Central memory CD4-positive, alpha-beta T cell (primary cell): ENCODE results near the gene CEP85L.

Source experiments
- DNase-seq: peaks from one replicate; pipeline ENCODE4 v3.0.0; 2022
- total RNA-seq, 3 experiments: gene quantifications; one replicate each; lab custom pipeline; 2026; lab: John Stamatoyannopoulos, UW

Gene CEP85L
- 73.7 to 228 (median 139) reads per million in 3 experiments for total RNA-seq

DNA sequence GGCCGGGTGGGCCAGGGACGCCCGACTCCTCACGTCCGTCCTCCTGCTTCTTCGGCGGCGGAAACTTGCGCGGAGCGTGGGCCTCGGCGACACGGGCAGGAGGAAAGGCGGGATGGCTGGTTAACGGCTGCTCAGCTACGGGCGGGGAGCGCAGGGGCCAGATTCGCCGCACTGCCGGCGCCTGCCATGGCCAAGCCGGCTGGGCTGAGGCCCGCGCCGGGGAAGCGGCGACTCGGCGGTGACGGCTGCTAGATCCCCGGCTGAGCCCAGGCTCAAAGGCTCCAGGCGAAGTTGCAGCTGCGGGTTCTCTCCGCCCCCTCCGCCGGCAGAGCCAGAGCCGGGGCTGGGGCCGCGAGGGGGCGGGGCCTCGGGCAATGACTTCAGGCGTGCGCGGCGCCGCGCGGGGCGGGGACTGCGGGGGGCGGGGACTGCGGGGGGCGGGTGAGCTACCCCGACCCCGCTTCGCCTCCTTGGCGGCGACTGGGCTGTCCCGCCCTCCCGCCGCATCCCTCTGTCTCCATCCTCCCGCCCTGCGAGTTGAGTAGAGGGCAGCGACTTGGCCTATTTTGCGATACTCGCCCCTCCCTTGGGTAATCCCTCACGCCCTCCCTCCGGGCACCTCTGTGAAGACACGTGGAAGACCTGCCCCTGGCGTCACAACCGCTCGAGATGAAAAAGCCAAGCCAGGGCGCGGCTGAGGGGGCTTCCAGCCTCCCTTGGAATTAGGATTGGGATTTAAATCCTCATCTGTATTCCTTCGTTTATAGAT is at the start of gene CEP85L:
CEP85L (minus strand) TSS at position 310 of the 769 bp plus-strand sequence. CDS start 322 bp downstream, outside the sequence.
- DNase-seq = peak; percentile 88

DNA sequence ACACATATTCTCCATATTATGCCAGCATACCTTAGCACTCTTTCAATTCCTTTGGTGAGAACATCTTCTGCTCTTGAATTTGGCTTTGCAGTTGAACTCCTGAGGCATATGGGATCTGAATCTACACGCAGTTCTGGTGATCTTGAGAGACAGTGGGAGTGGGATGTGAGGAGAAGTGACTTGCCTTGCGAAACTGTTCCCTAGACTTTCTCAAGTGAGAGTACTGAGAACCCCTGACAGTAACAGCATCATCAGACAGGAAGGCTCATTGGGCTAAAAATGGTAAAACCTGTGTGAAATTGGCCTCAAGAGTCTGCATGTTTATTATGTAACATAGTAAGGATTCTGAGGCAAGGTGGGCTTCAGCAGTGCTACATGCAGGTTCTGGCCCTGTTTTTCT is 49.1 kb upstream of the CEP85L start:
- DNase-seq = no peak

DNA sequence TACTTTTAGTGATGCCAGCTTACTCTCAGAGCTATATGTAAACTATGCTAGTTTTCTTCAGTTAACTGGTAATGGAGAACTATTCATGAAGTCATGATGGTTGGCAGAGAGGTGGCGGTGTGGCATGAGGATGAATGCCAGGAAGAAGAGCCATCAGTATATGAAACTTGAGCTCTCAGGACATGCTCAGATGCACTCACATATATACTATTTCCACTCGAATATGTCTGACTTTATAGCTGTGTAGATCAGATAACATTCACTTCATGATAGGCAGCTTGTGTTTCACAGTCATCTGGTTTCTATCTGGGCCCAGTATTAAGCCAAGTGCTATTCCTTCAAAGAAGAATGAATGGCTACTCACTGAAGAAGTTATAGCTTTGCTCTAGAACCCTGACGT is 46.2 kb upstream of the CEP85L start:
- DNase-seq = no peak

DNA sequence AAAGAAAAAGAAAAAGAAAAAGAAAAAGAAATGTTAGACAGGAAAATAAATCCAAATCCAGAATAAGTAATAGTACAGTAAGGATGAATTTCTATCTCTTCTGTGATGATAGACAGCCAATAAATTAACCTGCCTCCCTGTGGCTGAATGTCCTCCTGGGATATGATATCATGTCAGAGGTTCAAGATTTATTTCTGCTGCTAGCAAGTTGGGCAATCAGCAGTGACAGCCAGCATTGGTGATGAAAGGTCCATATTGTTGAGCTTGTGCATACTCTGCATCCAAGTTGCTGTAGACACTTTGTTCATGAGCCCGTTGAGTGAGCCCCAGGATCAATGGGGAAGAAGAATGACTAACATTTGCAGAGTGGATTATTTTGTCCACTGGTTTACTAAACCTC is 44.9 kb upstream of the CEP85L start:
- no peak for DNase-seq

DNA sequence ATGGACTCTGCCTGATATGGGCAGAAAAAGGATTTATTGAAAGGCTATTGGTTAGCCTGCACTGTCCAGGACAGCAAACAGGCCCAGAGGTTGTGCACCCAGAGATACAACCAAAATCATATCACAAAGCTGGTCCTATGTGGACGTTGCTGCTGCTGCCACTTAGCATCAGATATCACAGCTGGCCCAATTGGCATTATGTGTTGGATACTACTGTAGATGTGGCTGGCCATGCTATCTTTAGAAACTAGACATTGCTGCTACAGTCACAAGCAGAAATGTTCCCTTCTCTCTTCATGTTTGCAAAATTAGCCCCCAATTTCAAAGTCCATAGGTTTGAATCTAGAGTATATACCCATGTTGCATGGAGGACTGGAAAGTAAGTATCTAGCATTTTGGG is 42.2 kb upstream of the CEP85L start:
- DNase-seq = no peak

DNA sequence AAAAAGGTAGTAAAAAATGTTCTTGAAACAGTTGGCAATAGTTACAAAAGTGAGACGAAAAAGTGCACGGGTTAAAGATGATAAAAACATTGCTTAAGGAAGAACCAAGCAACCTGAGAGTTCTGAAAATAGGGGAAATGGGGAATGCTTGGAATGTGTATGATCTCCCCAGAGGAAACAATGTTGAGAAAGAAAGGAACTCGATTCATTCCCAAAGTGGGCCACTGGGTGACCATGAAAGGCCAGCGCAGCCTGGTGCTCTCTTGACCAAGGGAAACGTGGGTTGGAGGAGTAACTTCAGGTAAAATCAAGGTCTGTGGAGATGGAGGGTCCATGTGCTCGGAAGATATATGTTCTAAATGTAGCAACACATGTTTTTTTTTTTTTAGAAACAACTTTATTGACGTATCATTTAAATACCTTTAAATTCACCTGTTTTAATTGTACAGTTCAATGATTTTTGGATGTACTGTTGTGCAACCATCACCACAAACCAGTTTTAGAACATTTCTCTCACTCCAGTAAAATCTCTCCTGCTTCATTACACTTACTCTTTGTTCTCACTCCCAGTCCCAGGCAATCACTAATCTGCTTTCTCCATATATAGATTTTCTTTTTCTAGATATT is 34.5 kb upstream of the CEP85L start:
- no peak for DNase-seq

DNA sequence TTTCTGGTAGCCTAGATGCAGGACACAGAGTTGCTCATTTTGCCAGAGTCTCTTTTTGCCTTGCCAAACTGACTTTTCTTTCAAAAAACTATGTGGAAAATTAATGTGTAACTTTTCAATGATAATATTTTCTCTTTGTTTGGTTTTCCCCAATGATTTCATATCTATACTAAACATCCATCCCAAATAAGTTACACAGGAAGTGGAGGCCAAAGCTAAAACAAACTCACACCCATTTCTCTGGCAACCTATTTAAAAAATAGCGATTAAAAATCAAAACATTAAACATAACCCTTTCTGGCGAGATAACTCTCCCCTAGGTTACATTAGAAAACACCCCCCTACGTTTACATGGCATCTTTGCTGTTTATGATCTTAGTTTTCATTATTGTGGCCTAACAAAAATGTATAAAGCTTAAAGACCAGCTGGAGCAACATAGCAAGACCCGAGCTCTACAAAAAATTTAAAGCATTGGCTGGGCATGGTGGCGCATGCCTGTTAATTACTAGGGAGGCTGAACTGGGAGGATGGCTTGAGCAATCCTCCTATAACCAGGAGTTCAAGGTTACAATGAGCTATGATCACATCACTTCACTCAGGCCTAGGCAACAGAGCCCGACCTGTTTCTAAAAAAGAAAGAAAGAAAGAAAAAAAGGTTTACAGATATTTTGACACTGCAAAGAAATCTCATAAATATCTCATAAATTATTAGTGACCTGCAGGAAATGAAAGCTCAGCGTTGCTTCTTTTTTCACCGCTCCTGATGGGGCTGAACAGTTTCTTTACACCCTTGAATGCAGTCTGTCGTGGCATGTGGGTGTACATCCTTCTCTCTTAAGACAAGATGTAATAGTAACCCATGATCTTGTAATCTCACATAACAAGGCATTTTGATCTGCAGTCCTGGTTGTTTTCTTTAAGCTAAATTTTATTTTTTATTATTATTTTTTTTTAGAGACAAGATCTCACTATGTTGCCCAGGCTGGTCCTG is 32.8 kb upstream of the CEP85L start:
- DNase-seq = no peak

DNA sequence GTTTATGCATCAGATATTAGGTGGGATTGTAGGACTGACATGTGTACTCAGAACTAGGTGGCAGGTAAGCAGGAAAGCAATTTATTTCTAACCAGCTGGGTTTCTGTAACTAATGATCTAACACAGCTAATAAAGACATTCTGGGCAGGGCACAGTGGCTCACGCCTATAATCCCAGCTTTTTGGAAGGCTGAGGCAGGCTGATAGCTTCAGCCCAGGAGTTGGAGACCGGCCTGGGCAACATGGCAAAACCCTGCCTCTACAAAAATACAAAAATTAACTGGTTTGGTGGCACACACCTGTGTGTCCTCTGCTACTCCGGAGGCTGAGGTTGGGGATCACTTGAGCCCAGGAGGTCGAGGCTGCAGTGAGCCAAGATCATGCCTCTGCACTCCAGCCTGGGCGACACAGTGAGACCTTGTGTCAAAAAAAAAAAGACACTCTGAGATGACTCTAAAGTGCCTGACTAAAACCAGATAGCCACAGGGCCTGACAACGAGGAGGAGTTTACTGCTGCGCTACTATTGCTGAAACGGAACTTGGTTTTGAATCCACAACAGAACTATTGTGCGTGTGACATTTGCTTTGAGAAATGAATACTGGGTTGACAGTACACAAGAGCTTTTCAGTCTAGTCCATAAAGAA is 29.2 kb upstream of the CEP85L start:
- DNase-seq = no peak

DNA sequence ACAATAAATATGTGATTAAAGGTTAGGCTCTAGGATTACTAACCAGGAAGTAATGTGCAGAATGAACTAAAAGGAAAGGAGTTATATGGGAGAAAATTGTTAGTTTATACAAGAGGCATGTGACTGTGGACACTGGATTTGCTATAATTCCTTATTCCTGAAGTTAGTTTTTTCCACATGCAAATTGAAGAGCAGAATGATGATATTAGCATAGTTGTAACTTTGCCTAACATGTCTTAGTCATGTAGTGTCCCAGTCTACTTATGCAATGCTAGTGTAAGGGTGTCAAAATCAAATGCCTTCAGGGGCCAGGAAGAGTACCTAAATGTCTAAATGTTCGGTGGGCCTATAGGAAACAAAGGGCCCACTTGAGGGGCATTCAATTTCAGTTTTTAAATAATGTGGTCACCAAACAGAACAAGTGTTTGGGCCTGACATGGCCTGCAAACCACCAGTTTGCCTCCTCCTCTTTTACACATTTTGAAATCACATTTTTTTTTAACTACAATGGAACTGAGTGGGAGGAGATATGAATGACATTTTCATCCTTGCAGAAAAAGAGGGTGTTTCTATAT is 28.0 kb upstream of the CEP85L start:
- DNase-seq = no peak

DNA sequence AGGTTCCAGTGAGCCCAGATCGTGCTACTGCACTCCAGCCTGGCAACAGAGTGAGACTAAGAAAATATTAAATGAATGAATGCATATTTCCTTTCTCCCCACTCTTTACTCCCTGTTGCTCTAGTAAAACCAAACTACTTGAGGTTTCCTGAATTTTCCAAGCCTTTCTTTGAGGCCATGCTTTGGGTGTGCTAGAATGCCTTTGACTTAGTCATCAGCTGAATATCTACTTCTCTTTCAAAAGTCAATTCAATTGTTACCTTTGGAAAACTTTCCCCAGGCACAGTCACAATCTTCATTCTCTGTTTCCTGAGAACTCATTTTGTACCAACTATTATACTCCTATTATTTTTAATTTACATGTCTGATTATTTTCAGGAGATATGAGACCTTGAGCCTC is 27.5 kb upstream of the CEP85L start:
- no peak for DNase-seq

DNA sequence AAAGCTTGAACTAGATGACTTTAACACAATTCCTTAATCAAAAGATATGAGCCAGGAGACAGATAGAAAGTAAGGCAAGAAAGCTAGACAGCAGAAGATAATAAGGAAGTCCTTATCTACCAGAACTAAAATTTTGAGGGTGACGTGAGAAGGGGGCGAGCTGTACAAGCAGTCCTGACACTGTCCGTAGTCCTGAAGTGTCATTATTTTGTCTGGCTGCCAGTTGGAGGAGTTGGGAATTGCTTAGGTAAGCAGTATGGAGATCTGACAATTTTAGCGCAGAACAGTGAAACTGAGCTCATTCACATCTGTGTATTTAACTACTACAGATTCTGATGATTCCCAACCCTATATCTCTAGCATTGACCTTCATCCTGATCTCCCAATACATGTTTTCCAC is 25.8 kb upstream of the CEP85L start:
- no peak for DNase-seq

DNA sequence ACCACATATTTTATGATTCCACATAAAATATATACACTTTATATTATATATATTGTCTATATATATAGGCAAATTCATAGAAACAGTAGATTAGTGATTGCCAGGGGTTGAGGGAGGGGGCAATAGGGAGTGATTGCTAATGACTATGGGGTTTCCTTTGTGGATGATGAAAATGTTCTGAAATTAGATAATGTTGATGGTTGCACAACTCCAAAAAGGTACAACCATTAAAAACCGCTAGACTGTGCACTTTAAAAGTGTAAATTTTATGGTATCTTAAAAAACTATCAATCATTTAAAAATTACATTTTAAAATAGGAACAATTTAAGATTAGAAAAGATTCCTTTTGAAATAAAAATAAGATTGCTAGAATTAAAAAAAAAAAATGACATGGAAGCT is 23.8 kb upstream of the CEP85L start:
- DNase-seq = no peak

DNA sequence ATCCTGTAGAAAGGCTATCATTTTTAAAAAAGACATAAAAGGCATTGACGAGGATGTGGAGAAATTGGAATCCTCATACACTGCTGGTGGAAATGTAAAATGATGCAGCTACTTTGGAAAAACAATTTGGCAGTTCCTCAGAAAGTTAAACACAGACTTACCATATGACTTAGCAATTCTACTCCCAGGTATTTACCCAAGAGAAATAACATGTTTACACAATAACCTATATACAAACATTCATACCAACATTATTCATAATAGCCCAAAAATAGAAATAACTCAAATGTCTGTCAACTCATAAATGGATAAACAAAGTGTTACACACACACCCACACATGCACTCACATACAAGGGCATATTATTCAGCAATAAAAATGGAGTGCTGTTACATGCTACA is 23.4 kb upstream of the CEP85L start:
- DNase-seq = no peak

DNA sequence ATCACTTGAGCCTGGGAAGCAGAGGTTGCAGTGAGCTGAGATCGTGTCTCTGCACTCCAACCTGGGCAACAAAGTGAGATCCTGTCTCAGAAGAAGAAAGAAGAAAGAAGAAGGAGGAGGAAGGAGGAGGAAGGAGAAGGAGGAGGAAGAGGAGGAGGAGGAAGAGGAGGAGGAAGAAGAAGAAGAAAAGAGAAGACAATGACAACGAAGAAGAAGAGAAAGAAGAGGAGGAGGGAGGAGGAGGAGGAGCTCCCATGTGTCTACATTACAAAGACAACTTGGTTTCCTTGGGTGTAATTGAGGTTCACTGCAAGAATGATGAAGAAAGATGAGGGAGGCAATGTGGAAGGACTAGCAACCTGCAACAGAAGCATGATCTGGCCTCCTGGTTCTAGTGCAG is 21.3 kb upstream of the CEP85L start:
- no peak for DNase-seq

DNA sequence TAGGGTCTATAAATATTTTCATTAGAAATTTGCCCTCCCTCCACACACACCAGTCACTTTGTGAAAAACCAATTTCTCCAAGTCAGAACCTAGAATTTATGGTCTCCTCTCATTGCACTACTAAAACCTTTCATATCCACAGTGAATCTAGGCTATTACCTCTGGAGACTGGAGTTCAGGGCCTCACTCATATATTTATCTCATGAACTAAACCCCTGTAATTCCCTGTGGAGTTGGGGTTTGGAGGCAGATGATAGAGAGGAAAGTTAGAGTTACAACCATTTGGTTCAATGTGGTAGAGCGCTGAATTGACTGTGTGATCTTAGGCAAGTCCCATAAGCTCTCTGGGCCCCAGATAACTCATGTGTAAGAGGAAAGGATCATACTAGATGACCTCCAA is 18.2 kb upstream of the CEP85L start:
- DNase-seq = no peak

DNA sequence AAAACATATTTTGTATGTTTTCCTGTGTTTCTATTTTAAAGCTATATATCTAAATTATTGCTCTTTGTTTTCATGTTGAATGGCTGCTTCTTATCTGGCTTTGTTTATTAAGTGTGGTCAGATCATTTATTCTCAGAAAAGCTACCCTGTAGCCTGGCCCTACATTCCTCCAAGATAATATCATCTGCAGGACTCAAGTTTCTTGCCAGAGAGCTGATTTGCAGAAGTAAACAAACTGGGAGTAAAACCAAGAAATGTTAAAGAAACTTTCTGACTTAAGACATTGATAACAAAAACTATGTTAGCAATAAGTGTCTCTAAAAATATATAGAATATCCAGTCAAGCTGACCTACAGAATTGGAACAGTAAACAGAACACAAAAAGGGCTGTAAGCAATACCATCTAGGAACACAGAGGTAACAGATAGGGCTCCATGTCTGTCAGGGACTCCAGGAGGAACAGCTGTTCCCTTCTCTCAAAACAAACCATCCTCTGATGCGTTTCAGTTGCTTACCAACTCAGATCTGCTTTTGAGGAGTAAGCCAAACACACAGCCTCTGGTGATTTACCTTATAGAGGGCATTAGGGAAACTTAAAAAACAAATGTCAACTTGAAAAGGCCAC is 17.5 kb upstream of the CEP85L start:
- DNase-seq = no peak

DNA sequence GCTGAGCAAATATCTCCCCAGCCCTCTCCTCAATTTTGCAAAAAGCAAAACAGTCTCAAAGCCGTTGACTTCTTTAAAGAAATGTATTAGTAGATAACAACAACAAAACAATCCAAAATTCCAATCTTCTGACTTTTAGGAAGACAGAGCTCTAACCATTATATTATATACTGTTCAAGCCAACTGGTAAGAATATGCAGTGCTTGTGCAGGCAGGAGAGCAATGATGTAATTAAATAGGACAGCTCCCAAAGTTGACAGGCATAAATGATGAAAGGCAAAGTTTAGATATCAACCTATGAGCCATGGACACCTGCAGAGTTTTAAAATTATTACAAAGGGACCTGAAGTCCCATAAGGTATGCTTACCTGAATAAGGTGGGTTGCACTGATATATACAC is 16.6 kb upstream of the CEP85L start:
- no peak for DNase-seq

DNA sequence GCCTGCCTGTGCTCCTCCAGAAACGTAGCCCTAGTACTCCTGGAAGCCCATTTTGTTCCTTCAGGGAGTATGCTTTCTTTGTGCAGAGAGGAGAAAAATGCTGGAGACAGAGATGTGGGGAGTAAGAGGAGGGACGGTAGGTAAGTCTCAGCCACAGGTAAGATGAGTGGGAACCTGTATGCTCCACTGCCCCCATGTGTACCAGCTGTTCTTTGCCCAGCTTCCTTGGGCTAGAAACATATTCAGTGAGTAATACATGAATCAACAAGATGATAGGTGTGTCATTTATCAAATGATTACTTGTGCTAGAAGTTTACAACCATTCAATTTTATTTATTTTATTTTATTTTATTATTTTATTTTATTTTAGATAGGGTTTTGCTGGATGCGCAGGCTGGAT is 13.6 kb upstream of the CEP85L start:
- DNase-seq = no peak

DNA sequence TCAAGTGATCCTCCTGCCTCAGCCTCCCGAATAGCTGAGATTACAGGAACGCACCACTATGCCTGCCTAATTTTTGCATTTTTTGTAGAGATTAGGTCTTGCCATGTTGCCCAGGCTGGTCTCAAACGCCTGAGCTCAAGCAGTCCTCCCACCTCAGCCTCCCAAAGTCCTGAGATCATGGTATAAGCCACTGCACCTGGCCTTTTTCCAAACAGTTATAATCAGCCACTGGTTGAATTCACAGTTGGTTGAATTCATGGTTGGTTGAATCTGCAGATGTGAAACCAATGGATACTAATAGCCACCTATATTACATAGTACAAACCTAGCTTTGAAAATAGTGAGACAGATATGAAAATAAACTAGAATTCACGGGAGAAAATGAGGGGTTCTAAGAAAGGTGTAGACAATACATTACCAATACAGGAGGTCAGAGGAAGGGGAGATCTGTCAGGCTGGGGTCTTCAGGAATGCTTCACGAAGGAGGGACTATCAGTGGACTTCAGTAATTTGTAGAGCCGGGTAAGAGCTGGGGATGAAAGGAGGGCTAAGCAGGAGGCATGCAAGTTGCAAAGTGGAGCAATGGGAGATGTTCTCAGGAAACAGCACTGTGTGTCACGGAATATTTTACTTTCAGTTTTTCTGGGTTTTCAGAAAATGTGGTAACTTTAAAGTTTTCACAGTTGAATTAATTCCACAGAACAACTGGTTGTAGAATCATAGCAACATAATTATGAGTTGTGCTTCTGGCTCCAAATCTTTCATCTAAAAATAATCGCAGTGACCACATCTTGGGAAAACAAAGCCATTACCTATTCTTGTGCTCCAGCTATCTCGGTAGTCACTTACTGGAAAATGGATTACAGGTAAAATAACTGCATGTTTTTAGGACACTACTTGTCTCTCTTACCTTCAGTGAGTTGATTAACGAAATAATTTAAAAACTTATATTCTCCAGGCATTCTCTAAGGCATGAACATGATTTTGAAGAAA is 12.9 kb upstream of the CEP85L start:
- DNase-seq = no peak

DNA sequence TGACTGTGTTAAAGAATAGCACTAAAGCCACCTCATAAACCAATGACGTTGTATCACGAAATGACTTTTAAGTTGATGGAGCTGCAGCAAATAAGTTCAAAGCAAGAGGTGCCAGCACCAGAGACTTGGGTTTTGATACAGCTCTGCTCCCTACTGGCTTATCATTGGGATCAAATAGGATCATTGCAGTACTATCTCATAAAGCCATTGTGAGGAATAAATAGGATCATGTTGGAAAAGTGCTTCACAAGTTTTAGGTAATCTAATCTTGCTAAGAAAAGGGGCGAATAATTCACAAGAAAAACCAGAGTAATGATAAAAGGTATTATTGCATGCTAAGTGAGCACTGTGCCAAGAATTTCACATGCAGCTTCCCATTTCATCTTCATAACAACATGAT is 10.4 kb upstream of the CEP85L start:
- no peak for DNase-seq

DNA sequence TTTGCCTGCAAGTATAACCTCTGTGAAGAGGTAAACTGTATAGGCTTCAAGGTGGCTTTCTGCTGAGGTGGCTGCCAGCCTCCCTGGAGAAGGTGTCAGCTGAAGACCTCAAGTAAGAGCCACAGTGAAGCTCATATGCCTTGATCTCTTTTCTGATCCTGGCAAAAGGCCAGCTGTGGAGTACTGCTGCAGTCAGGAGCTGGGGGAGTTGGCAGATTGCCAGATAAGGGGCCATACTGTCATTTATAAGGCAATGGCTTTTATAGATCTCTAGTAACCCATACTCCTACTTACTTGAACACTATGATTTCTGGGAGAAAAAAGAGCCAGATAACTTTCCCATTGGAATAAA is 8.8 kb upstream of the CEP85L start:
- peak; percentile 69 for DNase-seq
